ENCODE results near the gene DNAJC30. TPM values are rescaled to one million over a fixed set of nuclear protein-coding genes. Genes with fewer than 3 reads are reported as not detected.

DNAJC30 gene
- total RNA-seq, 1 donor from 2014 or later, result 9.5 TPM

DNA sequence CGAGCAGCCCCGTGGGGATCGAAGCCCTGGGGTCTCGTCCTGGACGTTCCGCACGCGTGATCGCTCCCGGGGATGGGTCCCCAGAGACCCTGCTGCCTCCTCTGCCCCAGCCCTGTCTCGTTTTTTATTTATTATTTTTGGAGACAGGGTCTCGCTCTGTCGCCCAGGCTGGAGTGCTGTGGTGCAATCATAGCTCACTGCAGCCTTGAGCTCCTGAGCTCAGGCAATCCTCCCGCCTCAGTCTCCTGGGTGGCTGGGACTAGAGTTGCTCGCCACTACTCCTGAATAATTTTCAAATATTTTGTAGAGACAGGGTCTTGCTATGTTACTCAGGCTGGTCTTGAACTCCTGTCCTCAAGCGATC lies 36.5 kb upstream of the DNAJC30 start:
- H3K36me3 Mint-ChIP-seq (ENCODE audit: low read depth), result no peaks in the 10 kb centered on the region
- peak overlapping the region; percentile 61 for H3K4me3 Mint-ChIP-seq (ENCODE audit: unreplicated experiment)
- H3K27ac Mint-ChIP-seq (ENCODE audit: unreplicated experiment), result peak overlapping the region; percentile 13
- DNase-seq (ENCODE audit: low spot score), result no peak
- TF ChIP-seq, protein P1, sequence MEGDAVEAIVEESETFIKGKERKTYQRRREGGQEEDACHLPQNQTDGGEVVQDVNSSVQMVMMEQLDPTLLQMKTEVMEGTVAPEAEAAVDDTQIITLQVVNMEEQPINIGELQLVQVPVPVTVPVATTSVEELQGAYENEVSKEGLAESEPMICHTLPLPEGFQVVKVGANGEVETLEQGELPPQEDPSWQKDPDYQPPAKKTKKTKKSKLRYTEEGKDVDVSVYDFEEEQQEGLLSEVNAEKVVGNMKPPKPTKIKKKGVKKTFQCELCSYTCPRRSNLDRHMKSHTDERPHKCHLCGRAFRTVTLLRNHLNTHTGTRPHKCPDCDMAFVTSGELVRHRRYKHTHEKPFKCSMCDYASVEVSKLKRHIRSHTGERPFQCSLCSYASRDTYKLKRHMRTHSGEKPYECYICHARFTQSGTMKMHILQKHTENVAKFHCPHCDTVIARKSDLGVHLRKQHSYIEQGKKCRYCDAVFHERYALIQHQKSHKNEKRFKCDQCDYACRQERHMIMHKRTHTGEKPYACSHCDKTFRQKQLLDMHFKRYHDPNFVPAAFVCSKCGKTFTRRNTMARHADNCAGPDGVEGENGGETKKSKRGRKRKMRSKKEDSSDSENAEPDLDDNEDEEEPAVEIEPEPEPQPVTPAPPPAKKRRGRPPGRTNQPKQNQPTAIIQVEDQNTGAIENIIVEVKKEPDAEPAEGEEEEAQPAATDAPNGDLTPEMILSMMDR (IDR thresholded peaks at IDR 0.05), result no peak
- no peaks in the 10 kb centered on the region for H3K9me3 Mint-ChIP-seq (ENCODE audit: low read depth)
- H3K27me3 Mint-ChIP-seq (ENCODE audit: low read depth), result no peaks in the 10 kb centered on the region
- peaks cover 55% of the 10 kb centered on the region for H3K4me1 Mint-ChIP-seq (ENCODE audit: low read depth)

- Mint-ChIP-seq H3K4me3 (ENCODE audit: unreplicated experiment) (peak within 1 kb of the TSS; percentile 76), H3K4me1 (ENCODE audit: low read depth) (peaks cover 55% of the 10 kb centered on the region), H3K9me3 (ENCODE audit: low read depth) (no peaks in the 10 kb centered on the region), H3K36me3 (ENCODE audit: low read depth) (no peaks in the 10 kb centered on the region), H3K27me3 (ENCODE audit: low read depth) (no peaks in the 10 kb centered on the region), H3K27ac (ENCODE audit: unreplicated experiment) (peak within 1 kb of the TSS; percentile 91)
- DNase-seq (ENCODE audit: low spot score), result no peak
- TF ChIP-seq, protein P1 (IDR thresholded peaks at IDR 0.05), result no peak
Measured at GRCh38 chr7:73718905-73719805, 35.9 kb upstream of the DNAJC30 start, which contains the start of gene STX1A. STX1A (minus strand) TSS chr7:73719669; CDS start chr7:73719631, 38 bp downstream.

DNA sequence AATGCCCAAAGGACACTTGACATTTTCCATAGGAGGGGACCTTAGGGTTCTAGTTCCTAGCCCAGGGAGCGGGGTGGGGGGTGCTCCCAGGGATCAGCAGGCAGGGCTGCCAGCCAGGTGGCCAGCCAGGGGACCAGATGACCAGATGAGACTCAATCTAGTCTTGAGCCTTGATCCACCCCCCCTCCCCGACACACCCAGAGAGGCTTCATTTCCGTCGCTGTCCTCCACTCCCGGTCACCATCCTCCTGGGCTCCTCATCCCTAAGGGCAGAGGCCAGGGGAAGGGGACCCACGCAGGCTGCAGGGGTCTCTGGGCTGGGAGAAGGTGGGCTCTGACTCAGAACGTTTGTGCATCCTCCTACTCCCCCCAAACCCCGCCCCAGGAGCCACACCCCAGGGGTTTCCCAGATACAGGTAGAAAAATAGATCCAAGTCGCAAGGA lies 35.2 kb upstream of the DNAJC30 start:
- Mint-ChIP-seq H3K27me3 (ENCODE audit: low read depth) (no peaks in the 10 kb centered on the region), H3K4me1 (ENCODE audit: low read depth) (peaks cover 55% of the 10 kb centered on the region), H3K4me3 (ENCODE audit: unreplicated experiment) (peak overlapping the region; percentile 76), H3K36me3 (ENCODE audit: low read depth) (no peaks in the 10 kb centered on the region), H3K9me3 (ENCODE audit: low read depth) (no peaks in the 10 kb centered on the region), H3K27ac (ENCODE audit: unreplicated experiment) (peak overlapping the region; percentile 91)
- TF ChIP-seq, protein P1 (IDR thresholded peaks at IDR 0.05), result no peak
- DNase-seq (ENCODE audit: low spot score), result no peak

DNA sequence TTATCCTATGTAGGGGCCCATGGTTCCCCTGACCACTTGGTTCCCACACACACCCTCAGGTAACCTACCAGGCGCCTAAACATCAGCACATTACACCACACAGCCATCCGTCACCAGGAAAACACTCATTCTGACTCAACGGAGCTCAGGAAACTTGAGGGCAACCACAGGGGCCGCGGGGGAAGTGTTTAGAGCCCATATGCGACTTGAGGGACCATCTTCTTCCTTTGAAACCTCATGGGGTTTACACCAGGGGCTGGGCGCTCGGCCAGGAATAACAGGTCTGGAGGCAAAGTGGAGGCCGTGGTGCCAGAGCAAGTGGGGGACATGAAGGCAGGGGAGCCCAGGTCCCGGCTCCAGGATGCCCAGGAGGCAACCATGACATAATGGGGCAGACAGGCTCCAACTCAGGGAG lies 34.7 kb upstream of the DNAJC30 start:
- Mint-ChIP-seq H3K27ac (ENCODE audit: unreplicated experiment) (peak overlapping the region; percentile 91), H3K4me1 (ENCODE audit: low read depth) (peaks cover 57% of the 10 kb centered on the region), H3K9me3 (ENCODE audit: low read depth) (no peaks in the 10 kb centered on the region), H3K36me3 (ENCODE audit: low read depth) (peaks cover 3% of the 10 kb centered on the region), H3K27me3 (ENCODE audit: low read depth) (no peaks in the 10 kb centered on the region), H3K4me3 (ENCODE audit: unreplicated experiment) (peak overlapping the region; percentile 76)
- DNase-seq (ENCODE audit: low spot score), result no peak
- TF ChIP-seq, protein P1 (IDR thresholded peaks at IDR 0.05), result no peak

DNA sequence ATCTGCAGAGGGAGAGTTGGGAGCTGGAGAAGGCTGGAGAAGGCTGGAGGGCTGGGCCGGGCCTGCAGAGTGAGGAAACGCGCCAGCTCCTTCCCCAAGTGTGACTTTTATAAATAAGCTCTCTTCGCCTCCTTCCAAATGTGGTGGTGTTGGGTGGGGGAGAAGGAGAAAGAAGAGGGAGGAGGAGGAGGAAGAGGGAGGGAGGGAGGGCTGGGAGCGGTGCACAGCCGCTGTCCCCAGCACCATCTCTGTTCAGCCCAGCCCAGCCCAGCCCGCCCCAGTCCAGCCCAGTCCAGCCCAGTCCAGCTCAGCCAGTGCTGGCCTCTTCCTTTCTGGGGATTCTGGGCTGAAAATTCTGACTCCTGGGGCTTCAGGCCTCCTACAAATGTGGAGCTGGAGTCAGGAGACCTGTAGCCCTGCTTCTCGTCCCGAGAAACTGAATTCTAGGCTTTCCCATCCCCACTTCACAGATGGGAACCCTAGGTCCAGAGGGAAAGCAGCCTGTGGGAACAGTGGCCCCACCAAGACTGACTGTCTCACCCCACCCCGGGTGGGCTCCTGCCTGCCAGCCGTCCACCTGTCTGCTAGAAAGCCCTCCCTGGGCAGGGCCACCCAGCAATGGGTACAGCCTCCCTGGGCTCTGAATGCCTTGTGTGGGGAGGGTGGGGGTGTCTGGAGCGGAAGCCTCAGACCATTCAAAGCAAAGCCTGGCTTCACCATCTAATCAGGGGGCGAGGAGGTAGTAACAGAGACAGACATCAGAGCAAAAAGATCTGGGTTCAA lies 34.0 kb upstream of the DNAJC30 start:
- TF ChIP-seq, protein P1 (IDR thresholded peaks at IDR 0.05), result no peak
- H3K9me3 Mint-ChIP-seq (ENCODE audit: low read depth), result no peaks in the 10 kb centered on the region
- H3K27ac Mint-ChIP-seq (ENCODE audit: unreplicated experiment), result peak overlapping the region; percentile 91
- H3K36me3 Mint-ChIP-seq (ENCODE audit: low read depth), result peaks cover 7% of the 10 kb centered on the region
- DNase-seq (ENCODE audit: low spot score), result no peak
- peaks cover 61% of the 10 kb centered on the region for H3K4me1 Mint-ChIP-seq (ENCODE audit: low read depth)
- peak overlapping the region; percentile 76 for H3K4me3 Mint-ChIP-seq (ENCODE audit: unreplicated experiment)
- no peaks in the 10 kb centered on the region for H3K27me3 Mint-ChIP-seq (ENCODE audit: low read depth)
